ENCODE results near the gene UGT1A3. TPM values are rescaled to one million over a fixed set of nuclear protein-coding genes. Genes with fewer than 3 reads are reported as not detected.
A peak's percentile ranks its signal among the peaks of the same experiment; 100 is the strongest.

Gene UGT1A3
- total RNA-seq, 1 donor from 2014 or later: 0.86 TPM

- no peak for DNase-seq (ENCODE audit: low spot score)
These were observed 29.3 kb downstream of the UGT1A3 start for GRCh38 chr2:233758141-233758540.

GRCh38 chr2:233758849-233759248 lies 30.0 kb downstream of the UGT1A3 start:
- DNase-seq (ENCODE audit: low spot score): no peak

GRCh38 chr2:233760043-233760442 lies 31.2 kb downstream of the UGT1A3 start, which contains the start of gene UGT1A1:
UGT1A1 (plus strand) TSS chr2:233760270; CDS start chr2:233760288, 18 bp downstream.
- peak; percentile 28 for DNase-seq (ENCODE audit: low spot score)

GRCh38 chr2:233761040-233761769 lies 32.4 kb downstream of the UGT1A3 start:
- DNase-seq (ENCODE audit: low spot score): no peak

GRCh38 chr2:233764264-233764663 lies 35.4 kb downstream of the UGT1A3 start:
- peak; percentile 14 for DNase-seq (ENCODE audit: low spot score)

GRCh38 chr2:233764761-233765160 lies 35.9 kb downstream of the UGT1A3 start:
- no peak for DNase-seq (ENCODE audit: low spot score)

GRCh38 chr2:233766416-233766815 lies 37.6 kb downstream of the UGT1A3 start:
- no peak for DNase-seq (ENCODE audit: low spot score)

GRCh38 chr2:233768076-233768475 lies 39.2 kb downstream of the UGT1A3 start:
- no peak for DNase-seq (ENCODE audit: low spot score)

GRCh38 chr2:233769260-233769659 lies 40.4 kb downstream of the UGT1A3 start:
- no peak for DNase-seq (ENCODE audit: low spot score)

GRCh38 chr2:233772153-233772552 lies 43.3 kb downstream of the UGT1A3 start:
- no peak for DNase-seq (ENCODE audit: low spot score)

- DNase-seq (ENCODE audit: low spot score): no peak
These were observed 43.7 kb downstream of the UGT1A3 start for GRCh38 chr2:233772583-233772982.

GRCh38 chr2:233773854-233774253 lies 45.0 kb downstream of the UGT1A3 start:
- DNase-seq (ENCODE audit: low spot score): no peak

GRCh38 chr2:233775414-233775813 lies 46.6 kb downstream of the UGT1A3 start:
- no peak for DNase-seq (ENCODE audit: low spot score)

- DNase-seq (ENCODE audit: low spot score): no peak
These were observed 49.2 kb downstream of the UGT1A3 start, which contains the start of gene MROH2A for GRCh38 chr2:233778030-233778429. MROH2A (plus strand) TSS chr2:233778330; CDS start chr2:233779359, 1,029 bp downstream.

GRCh38 chr2:233779722-233780121 lies 50.9 kb downstream of the UGT1A3 start:
- DNase-seq (ENCODE audit: low spot score): no peak

GRCh38 chr2:233780771-233781170 lies 51.9 kb downstream of the UGT1A3 start:
- DNase-seq (ENCODE audit: low spot score): no peak

- no peak for DNase-seq (ENCODE audit: low spot score)
These were observed 60.7 kb downstream of the UGT1A3 start for GRCh38 chr2:233789554-233789953.

GRCh38 chr2:233791151-233791882 lies 62.5 kb downstream of the UGT1A3 start:
- no peak for DNase-seq (ENCODE audit: low spot score)

GRCh38 chr2:233791883-233792329 lies 63.1 kb downstream of the UGT1A3 start:
- DNase-seq (ENCODE audit: low spot score): no peak

- DNase-seq (ENCODE audit: low spot score): no peak
These were observed 63.9 kb downstream of the UGT1A3 start for GRCh38 chr2:233792720-233793119.

GRCh38 chr2:233793465-233794127 lies 64.8 kb downstream of the UGT1A3 start:
- DNase-seq (ENCODE audit: low spot score): no peak

GRCh38 chr2:233794128-233794658 lies 65.4 kb downstream of the UGT1A3 start:
- no peak for DNase-seq (ENCODE audit: low spot score)

Measured in mucosa of gallbladder (tissue), 1 donor.